Erythroblast (primary cell): ENCODE results near the gene DNASE1L1.

ENCODE experiments used
- GATA1 ChIP-seq: IDR thresholded peaks from 2 replicates; pipeline ENCODE4 v1.6.1; 2011; ENCODE audit warnings: low read depth, mild to moderate bottlenecking, control low read depth, low read length, moderate library complexity
- POLR2A ChIP-seq: IDR thresholded peaks from 2 replicates; pipeline ENCODE4 v1.6.1; 2011; ENCODE audit warnings: mild to moderate bottlenecking, low read length

DNA sequence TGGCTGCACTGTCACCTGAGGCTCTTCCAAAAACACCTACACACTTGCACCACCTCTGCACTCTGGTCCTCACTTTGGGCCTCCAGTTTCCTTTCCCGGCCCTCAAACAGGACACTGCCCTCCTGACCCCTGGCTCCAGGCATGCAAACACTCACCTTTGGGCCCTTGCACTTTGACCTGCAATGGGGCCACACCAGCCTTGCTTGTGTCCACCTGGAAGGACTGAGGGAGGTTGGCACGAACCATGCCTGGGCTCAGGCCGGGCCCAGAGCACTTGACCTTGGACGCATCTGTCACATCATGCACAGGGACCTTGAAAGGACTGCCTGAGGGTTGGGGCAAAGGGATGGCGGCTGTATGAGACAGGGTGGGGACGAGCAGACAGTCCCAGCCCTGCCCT, 50.2 kb downstream of the DNASE1L1 start:
- TF ChIP-seq POLR2A (no peak), GATA1 (no peak)
